Spleen (tissue), 7 donors: ENCODE results near the gene CLEC11A.

Source experiments
- CTCF ChIP-seq, 11 experiments: fragments of 200-600 bp in 7 of 11; fragments of 450-650 bp in 4 of 11; sonication (generic) in 4 of 11; IDR thresholded peaks in 8 of 11; conservative IDR thresholded peaks in 3 of 11; 1 replicate in 7 of 11; 2 replicates in 4 of 11; pipeline versions ENCODE4 v1.4.0 to v1.8.0; 2016 to 2021; ENCODE audit warnings: antibody characterized with exemption in 11 of 11, inconsistent platforms in 4 of 11, mild to moderate bottlenecking in 1 of 11
- POLR2A ChIP-seq, 3 donors: fragments of 450-650 bp; IDR thresholded peaks; one replicate each; pipeline ENCODE4 v1.5.1; 2017; ENCODE audit warnings: antibody characterized with exemption in 3 of 3, mild to moderate bottlenecking in 1 of 3
- POLR2AphosphoS5 ChIP-seq, 3 donors: sonication (generic); formaldehyde crosslinking; IDR thresholded peaks; one replicate each; pipeline ENCODE4 v1.5.1; 2017; ENCODE audit warnings: antibody characterized with exemption in 3 of 3
- donor health status: DM: no; HTN: no; CAD: no; lungs with moderate emphysema.
- donor health status: DM: no; HTN: no; CAD: no.
- donor health status: DM: no; HTN: no; CAD: no.

GRCh38 chr19:50703915-50704796 lies 19.0 kb upstream of the CLEC11A start:
- no peak for TF ChIP-seq CTCF (IDR thresholded peaks at IDR 0.05 in 8 of 11, conservative IDR thresholded peaks at IDR 0.05 in 3 of 11)
- no peak for TF ChIP-seq POLR2AphosphoS5 (IDR thresholded peaks at IDR 0.05)
- no peak for TF ChIP-seq POLR2A (IDR thresholded peaks at IDR 0.05)
